ENCODE data around the gene BMAL1.
A peak's percentile ranks its signal among the peaks of the same experiment; 100 is the strongest.
"Not testable (repeated sequence)": the region's sequence is repeated elsewhere in the genome, so short reads cannot be mapped to it uniquely, and the experiment has no call there.

Gene BMAL1

DNA sequence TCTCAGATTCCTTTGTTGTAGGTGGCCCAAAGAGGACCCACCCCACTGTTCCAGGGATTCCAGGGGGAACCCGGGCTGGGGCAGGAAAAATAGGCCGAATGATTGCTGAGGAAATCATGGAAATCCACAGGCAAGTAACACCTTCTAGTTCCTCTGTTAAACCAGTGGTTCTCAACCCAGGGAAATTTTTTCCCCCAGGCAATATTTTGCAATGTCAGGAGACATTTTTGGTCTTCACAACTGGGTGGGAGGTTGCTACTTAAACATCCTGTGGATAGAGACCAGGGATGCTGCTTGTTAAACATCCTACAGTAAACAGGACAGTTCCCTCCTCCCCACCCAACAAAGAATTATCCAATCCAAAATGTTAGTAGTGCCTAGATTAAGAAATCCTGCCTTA is 100.7 kb downstream of the BMAL1 start:
- TF ChIP-seq CTCF (IDR thresholded peaks at IDR 0.05; ENCODE audit: insufficient read depth, low read depth, low read length, missing control alignments): no peak
- peak; percentile 10 for DNase-seq (ENCODE audit: low read depth)
- H3K4me3 ChIP-seq (ENCODE audit: low read length): no peak overlapping the region

GRCh38 chr11:13380731-13381130 is 103.1 kb downstream of the BMAL1 start:
- TF ChIP-seq CTCF (IDR thresholded peaks at IDR 0.05; ENCODE audit: insufficient read depth, low read depth, low read length, missing control alignments): no peak
- DNase-seq (ENCODE audit: low read depth): no peak
- no peak overlapping the region for H3K4me3 ChIP-seq (ENCODE audit: low read length)

DNA sequence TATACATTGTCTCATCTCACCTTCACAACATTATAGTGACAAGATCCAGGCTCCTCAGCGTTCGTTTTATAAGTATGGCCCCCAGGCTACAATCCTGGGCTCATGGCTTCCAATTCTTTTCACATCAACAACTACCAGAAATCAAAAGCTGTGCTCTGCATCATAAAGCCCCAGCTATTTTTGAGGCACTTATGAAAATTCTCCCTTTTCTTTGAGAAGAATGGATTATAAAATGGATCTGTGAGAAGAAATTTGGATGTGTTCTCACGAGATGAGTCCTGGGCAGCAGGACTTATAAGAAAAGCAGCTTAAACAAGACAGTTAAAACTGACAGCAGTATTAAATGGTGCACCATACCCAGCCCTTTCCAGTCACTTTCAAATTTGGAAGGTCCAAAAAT is 105.2 kb downstream of the BMAL1 start:
- no peak overlapping the region for H3K4me3 ChIP-seq (ENCODE audit: low read length)
- no peak for DNase-seq (ENCODE audit: low read depth)
- no peak for TF ChIP-seq CTCF (IDR thresholded peaks at IDR 0.05; ENCODE audit: insufficient read depth, low read depth, low read length, missing control alignments)

DNA sequence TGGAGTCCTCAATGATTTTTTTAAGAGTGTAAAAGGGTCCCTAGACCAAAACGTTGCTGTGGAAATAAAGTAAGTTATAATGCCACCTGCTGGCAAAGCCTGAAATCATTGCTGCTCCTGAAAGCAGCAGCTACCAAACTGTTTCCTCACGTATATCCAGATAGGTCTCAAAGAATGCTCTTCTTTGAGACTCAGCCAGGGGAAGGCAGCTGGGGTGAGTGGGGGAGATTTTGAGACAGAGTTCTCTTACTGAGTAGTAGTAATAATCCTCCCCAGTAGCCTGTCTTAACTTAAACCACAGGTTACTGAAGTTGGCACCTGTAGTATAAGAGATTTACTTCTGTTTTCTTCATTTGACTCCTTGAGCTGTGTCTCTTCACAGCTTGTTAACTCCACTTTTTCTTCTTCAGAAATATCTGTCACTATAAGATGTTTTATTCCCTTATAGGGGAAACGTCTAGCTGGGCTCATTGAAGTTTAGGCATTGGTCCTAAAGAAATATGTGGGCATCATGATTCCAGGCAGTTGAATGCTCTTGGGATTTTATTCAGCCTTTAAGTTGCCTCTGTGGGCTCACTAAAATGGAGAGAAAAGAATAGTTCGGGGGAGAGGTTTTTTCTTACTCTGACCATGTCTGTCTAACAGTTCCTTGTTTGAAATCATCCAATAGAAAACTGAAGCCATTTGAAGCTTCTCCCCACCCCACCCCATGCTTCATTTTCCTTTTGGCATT is 107.5 kb downstream of the BMAL1 start:
- no peak overlapping the region for H3K4me3 ChIP-seq (ENCODE audit: low read length)
- TF ChIP-seq CTCF (IDR thresholded peaks at IDR 0.05; ENCODE audit: insufficient read depth, low read depth, low read length, missing control alignments): peak; percentile 69
- peak; percentile 43 for DNase-seq (ENCODE audit: low read depth)

- no peak for DNase-seq (ENCODE audit: low read depth)
- no peak for TF ChIP-seq CTCF (IDR thresholded peaks at IDR 0.05; ENCODE audit: insufficient read depth, low read depth, low read length, missing control alignments)
- no peak overlapping the region for H3K4me3 ChIP-seq (ENCODE audit: low read length)
These were observed 109.0 kb downstream of the BMAL1 start for GRCh38 chr11:13386567-13386966.

DNA sequence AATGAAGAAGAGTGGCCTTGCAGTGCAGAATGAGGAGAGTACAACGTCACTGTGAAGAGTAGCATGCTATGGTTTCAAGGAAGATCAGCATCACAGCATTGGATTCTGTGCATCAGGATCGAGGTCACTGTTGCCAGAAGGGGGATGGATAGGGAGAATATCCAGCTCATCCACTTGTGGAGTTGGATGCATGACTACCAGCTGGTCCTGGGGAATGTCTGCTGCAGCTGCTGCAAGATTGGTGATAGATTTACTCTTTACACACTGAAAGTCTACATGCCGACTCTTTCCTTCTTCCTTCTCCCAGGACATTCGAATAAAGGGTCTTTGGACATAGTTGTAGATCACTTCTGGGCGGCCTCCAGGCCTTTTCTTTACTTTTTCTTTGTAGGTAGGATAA is 111.2 kb downstream of the BMAL1 start:
- H3K4me3 ChIP-seq (ENCODE audit: low read length): no peak overlapping the region
- no peak for DNase-seq (ENCODE audit: low read depth)
- no peak for TF ChIP-seq CTCF (IDR thresholded peaks at IDR 0.05; ENCODE audit: insufficient read depth, low read depth, low read length, missing control alignments)

DNA sequence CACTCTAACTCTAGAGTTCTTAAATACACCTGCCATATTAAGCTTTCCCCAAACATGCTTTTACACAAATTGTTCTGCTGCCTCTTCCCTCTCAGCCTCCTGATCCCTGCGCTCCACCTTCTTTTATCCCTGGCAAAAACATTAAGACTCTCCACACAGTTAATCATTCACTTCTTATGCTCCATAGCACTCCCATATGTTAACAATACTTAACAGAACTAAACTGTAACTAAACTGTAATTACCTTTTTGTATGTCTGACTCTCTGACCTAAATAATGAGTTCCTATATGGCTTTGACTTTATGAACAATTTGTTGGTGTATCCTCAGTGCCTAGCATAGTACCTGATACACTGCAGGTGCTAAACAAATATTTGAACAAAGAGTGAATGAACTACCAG is 113.6 kb downstream of the BMAL1 start:
- DNase-seq (ENCODE audit: low read depth): no peak
- no peak overlapping the region for H3K4me3 ChIP-seq (ENCODE audit: low read length)
- no peak for TF ChIP-seq CTCF (IDR thresholded peaks at IDR 0.05; ENCODE audit: insufficient read depth, low read depth, low read length, missing control alignments)

- DNase-seq (ENCODE audit: low read depth); H3K4me3 ChIP-seq (ENCODE audit: low read length): not testable (repeated sequence)
These were observed 120.7 kb downstream of the BMAL1 start for GRCh38 chr11:13398335-13398734.
